Thoracic aorta (tissue), 2 donors: ENCODE data around the gene ZBED4. TPM values are rescaled to one million over a fixed set of nuclear protein-coding genes. Genes with fewer than 3 reads are reported as not detected.

Source experiments
- ATAC-seq: fragments of 150-250 bp; one replicate; pipeline ENCODE4 v1.8.0; 2017; ENCODE audit warnings: low read depth; ENCODE audit not compliant: insufficient number of reproducible peaks, low FRiP score
- DNase-seq: peaks from one replicate; pipeline ENCODE4 v3.0.0-alpha.2; 2020; ENCODE audit warnings: low spot score
- H3K27ac ChIP-seq, 2 donors: fragments of 200-600 bp; sonication (generic); 1 replicate in 1 of 2; 2 replicates in 1 of 2; pipeline ENCODE4 v1.5.1; 2016; ENCODE audit warnings: mild to moderate bottlenecking in 2 of 2, moderate library complexity in 2 of 2
- H3K27me3 ChIP-seq: fragments of 200-600 bp; sonication (generic); replicated peaks from 2 replicates; pipeline ENCODE4 v1.6.0; 2016; ENCODE audit warnings: mild to moderate bottlenecking; ENCODE audit not compliant: insufficient read depth
- H3K36me3 ChIP-seq: fragments of 200-600 bp; sonication (generic); one replicate; pipeline ENCODE4 v1.5.1; 2016
- H3K4me1 ChIP-seq, 2 donors: fragments of 200-600 bp; sonication (generic); 1 replicate in 1 of 2; 2 replicates in 1 of 2; pipeline versions ENCODE4 v1.5.1 to v1.6.0; 2016; ENCODE audit warnings: low read depth in 2 of 2, mild to moderate bottlenecking in 1 of 2; ENCODE audit not compliant: control insufficient read depth in 1 of 2
- H3K4me3 ChIP-seq: fragments of 200-600 bp; sonication (generic); 2 replicates; pipeline ENCODE4 v1.5.1; 2016; ENCODE audit warnings: mild to moderate bottlenecking
- H3K9me3 ChIP-seq: fragments of 200-600 bp; sonication (generic); 2 replicates; pipeline ENCODE4 v1.5.1; 2016
- CTCF ChIP-seq: fragments of 200-600 bp; sonication (generic); IDR thresholded peaks from one replicate; pipeline ENCODE4 v1.5.1; 2019; ENCODE audit warnings: antibody characterized with exemption
- total RNA-seq, 2 donors: library from RNA; depleted of rRNA; stranded (reverse); fragments of >200 nt; gene quantifications; one replicate each; pipeline versions ENCODE4 v1.1.0 to v1.2.3, GENCODE V29; 2016

Gene ZBED4
- total RNA-seq, 2 donors from 2014 or later: 9.2 to 15.1 TPM

- no peak for DNase-seq
- Histone ChIP-seq H3K36me3 (peaks cover 22% of the 10 kb centered on the region), H3K4me1 (no peaks in the 10 kb centered on the region), H3K4me3 (no peak overlapping the region), H3K27ac (no peak overlapping the region), H3K27me3 (no peaks in the 10 kb centered on the region), H3K9me3 (peaks cover 8% of the 10 kb centered on the region)
- TF ChIP-seq CTCF: no peak
- no peak for ATAC-seq
Observed at GRCh38 chr22:49883294-49883640, 29.6 kb downstream of the ZBED4 start.

- DNase-seq (no peak), ATAC-seq (no peak)
- no peak for TF ChIP-seq CTCF
- H3K4me1 ChIP-seq: no peaks in the 10 kb centered on the region
- peaks cover 8% of the 10 kb centered on the region for H3K9me3 ChIP-seq
- H3K27me3 ChIP-seq: no peaks in the 10 kb centered on the region
- H3K36me3 ChIP-seq: peaks cover 22% of the 10 kb centered on the region
- H3K27ac ChIP-seq: no peak overlapping the region
- H3K4me3 ChIP-seq: no peak overlapping the region
Observed at GRCh38 chr22:49884075-49884474, 30.4 kb downstream of the ZBED4 start.

- H3K27ac ChIP-seq: no peak overlapping the region
- ATAC-seq (no peak), DNase-seq (no peak)
- H3K9me3 ChIP-seq: peaks cover 8% of the 10 kb centered on the region
- no peak for TF ChIP-seq CTCF
- H3K36me3 ChIP-seq: peaks cover 22% of the 10 kb centered on the region
- no peaks in the 10 kb centered on the region for H3K27me3 ChIP-seq
- no peaks in the 10 kb centered on the region for H3K4me1 ChIP-seq
- no peak overlapping the region for H3K4me3 ChIP-seq
Observed at GRCh38 chr22:49884503-49885260, 31.0 kb downstream of the ZBED4 start.

GRCh38 chr22:49885281-49885680 is 31.6 kb downstream of the ZBED4 start:
- peaks cover 8% of the 10 kb centered on the region for H3K9me3 ChIP-seq
- no peak for ATAC-seq
- no peak for TF ChIP-seq CTCF
- no peak for DNase-seq
- no peak overlapping the region for H3K27ac ChIP-seq
- peaks cover 22% of the 10 kb centered on the region for H3K36me3 ChIP-seq
- no peak overlapping the region for H3K4me3 ChIP-seq
- H3K4me1 ChIP-seq: no peaks in the 10 kb centered on the region
- no peaks in the 10 kb centered on the region for H3K27me3 ChIP-seq

- no peak for ATAC-seq
- Histone ChIP-seq H3K4me3 (no peak overlapping the region), H3K4me1 (no peaks in the 10 kb centered on the region), H3K9me3 (peaks cover 8% of the 10 kb centered on the region), H3K36me3 (peaks cover 22% of the 10 kb centered on the region), H3K27ac (no peak overlapping the region), H3K27me3 (no peaks in the 10 kb centered on the region)
- TF ChIP-seq CTCF: no peak
- DNase-seq: no peak
Observed at GRCh38 chr22:49885881-49886280, 32.2 kb downstream of the ZBED4 start.
